NT2/D1 (cell line): Measurements from ENCODE around the gene KAT6B.

Source experiments
- DNase-seq: peaks from one replicate; pipeline ENCODE4 v3.0.0-alpha.2; 2011; ENCODE audit warnings: low read depth, low spot score
- H3K27me3 ChIP-seq: 2 replicates; pipeline ENCODE4 v1.6.0; 2011; ENCODE audit warnings: mild to moderate bottlenecking; ENCODE audit not compliant: insufficient read length, insufficient read depth
- H3K36me3 ChIP-seq: 2 replicates; pipeline ENCODE4 v1.6.1; 2011; ENCODE audit warnings: mild to moderate bottlenecking, low read length, mixed read lengths; ENCODE audit not compliant: insufficient read depth, insufficient read length
- H3K4me1 ChIP-seq: 2 replicates; pipeline ENCODE4 v1.5.1; 2011; ENCODE audit not compliant: insufficient read depth, insufficient read length
- H3K4me3 ChIP-seq: 2 replicates; pipeline ENCODE4 v1.5.1; 2011; ENCODE audit warnings: low read depth; ENCODE audit not compliant: insufficient read length
- H3K9ac ChIP-seq: 2 replicates; pipeline ENCODE4 v1.6.0; 2011; ENCODE audit warnings: low read depth; ENCODE audit not compliant: insufficient read length
- H3K9me3 ChIP-seq: 2 replicates; pipeline ENCODE4 v1.5.1; 2011; ENCODE audit warnings: mild to moderate bottlenecking, low read length; ENCODE audit not compliant: insufficient read depth
- SUZ12 ChIP-seq: IDR thresholded peaks from 2 replicates; pipeline ENCODE4 v1.6.1; 2011; ENCODE audit not compliant: insufficient read length, insufficient read depth; ENCODE audit errors: extremely low read depth
- YY1 ChIP-seq: IDR thresholded peaks from 2 replicates; pipeline ENCODE4 v1.6.1; 2011; ENCODE audit not compliant: insufficient read length, insufficient read depth
- ZNF274 ChIP-seq: IDR thresholded peaks from 2 replicates; pipeline ENCODE4 v1.6.1; 2011; ENCODE audit warnings: mild to moderate bottlenecking, low read depth, low read length

Gene KAT6B

GRCh38 chr10:74824184-74824899 is 2.1 kb upstream of the KAT6B start:
- DNase-seq: no peak
- peak overlapping the region; percentile 85 for H3K9ac ChIP-seq
- no peaks in the 10 kb centered on the region for H3K27me3 ChIP-seq
- H3K36me3 ChIP-seq: no peaks in the 10 kb centered on the region
- no peaks in the 10 kb centered on the region for H3K4me1 ChIP-seq
- no peaks in the 10 kb centered on the region for H3K9me3 ChIP-seq
- TF ChIP-seq SUZ12: no peak
- TF ChIP-seq ZNF274: no peak
- no peak for TF ChIP-seq YY1
- H3K4me3 ChIP-seq: peak overlapping the region; percentile 88

GRCh38 chr10:74824900-74825370 is 1.5 kb upstream of the KAT6B start:
- no peak for DNase-seq
- Histone ChIP-seq H3K9ac (peak overlapping the region; percentile 85), H3K4me3 (peak overlapping the region; percentile 88)

GRCh38 chr10:74825371-74826141 is 844 bp upstream of the KAT6B start:
- Histone ChIP-seq H3K4me3 (peak overlapping the region; percentile 88), H3K4me1 (no peaks in the 10 kb centered on the region), H3K36me3 (no peaks in the 10 kb centered on the region), H3K27me3 (no peaks in the 10 kb centered on the region), H3K9ac (peak overlapping the region; percentile 95), H3K9me3 (no peaks in the 10 kb centered on the region)
- no peak for DNase-seq
- TF ChIP-seq SUZ12 (no peak), YY1 (no peak), ZNF274 (no peak)

More at GRCh38 chr10:74824900-74825370, 1.5 kb upstream of the KAT6B start:
- H3K27me3 ChIP-seq: no peaks in the 10 kb centered on the region
- TF ChIP-seq ZNF274 (no peak), SUZ12 (no peak), YY1 (no peak)
- H3K4me1 ChIP-seq: no peaks in the 10 kb centered on the region
- no peaks in the 10 kb centered on the region for H3K9me3 ChIP-seq
- no peaks in the 10 kb centered on the region for H3K36me3 ChIP-seq

- no peak for DNase-seq
- no peaks in the 10 kb centered on the region for H3K27me3 ChIP-seq
- H3K9ac ChIP-seq: peak overlapping the region; percentile 72
- H3K9me3 ChIP-seq: no peaks in the 10 kb centered on the region
- no peaks in the 10 kb centered on the region for H3K4me1 ChIP-seq
- no peaks in the 10 kb centered on the region for H3K36me3 ChIP-seq
- no peak for TF ChIP-seq YY1
- no peak for TF ChIP-seq ZNF274
- no peak for TF ChIP-seq SUZ12
- peak overlapping the region; percentile 67 for H3K4me3 ChIP-seq
Observed at GRCh38 chr10:74827045-74827441, 643 bp downstream of the KAT6B start.

- DNase-seq: no peak
- TF ChIP-seq YY1 (no peak), SUZ12 (no peak), ZNF274 (no peak)
- no peaks in the 10 kb centered on the region for H3K27me3 ChIP-seq
- peak overlapping the region; percentile 72 for H3K9ac ChIP-seq
- no peaks in the 10 kb centered on the region for H3K9me3 ChIP-seq
- no peaks in the 10 kb centered on the region for H3K36me3 ChIP-seq
- peak overlapping the region; percentile 67 for H3K4me3 ChIP-seq
- no peaks in the 10 kb centered on the region for H3K4me1 ChIP-seq
Observed at GRCh38 chr10:74827694-74828093, 1.3 kb downstream of the KAT6B start.

- TF ChIP-seq ZNF274: no peak
- TF ChIP-seq YY1: no peak
- no peak for TF ChIP-seq SUZ12
- no peak for DNase-seq
- no peak overlapping the region for H3K9ac ChIP-seq
Observed at GRCh38 chr10:74828946-74829345, 2.5 kb downstream of the KAT6B start.

More at GRCh38 chr10:74828946-74829345, 2.5 kb downstream of the KAT6B start:
- H3K27me3 ChIP-seq: no peaks in the 10 kb centered on the region
- no peaks in the 10 kb centered on the region for H3K4me1 ChIP-seq
- H3K4me3 ChIP-seq: no peak overlapping the region
- no peaks in the 10 kb centered on the region for H3K36me3 ChIP-seq
- H3K9me3 ChIP-seq: no peaks in the 10 kb centered on the region
